LNCAP (cell line): Measurements from ENCODE around the gene SERINC2.

Source experiments
- CTCF ChIP-seq: fragments of 450-650 bp; IDR thresholded peaks from 2 replicates; pipeline ENCODE4 v1.5.1; 2017; ENCODE audit warnings: mild to moderate bottlenecking

The SERINC2 gene

GRCh38 chr1:31390071-31390470 lies 22.9 kb upstream of the SERINC2 start:
- TF ChIP-seq CTCF = no peak

- no peak for TF ChIP-seq CTCF
Observed at GRCh38 chr1:31393463-31393862, 19.6 kb upstream of the SERINC2 start.

- peak; percentile 89 for TF ChIP-seq CTCF
Observed at GRCh38 chr1:31394584-31395193, 18.3 kb upstream of the SERINC2 start.

- peak; percentile 17; the same call in 1 of the 2 replicates for TF ChIP-seq CTCF
Observed at GRCh38 chr1:31396633-31397351, 16.2 kb upstream of the SERINC2 start.

- no peak for TF ChIP-seq CTCF
Observed at GRCh38 chr1:31397360-31398095, 15.5 kb upstream of the SERINC2 start.

GRCh38 chr1:31398246-31398645 lies 14.8 kb upstream of the SERINC2 start:
- TF ChIP-seq CTCF = no peak

GRCh38 chr1:31399976-31400375 lies 13.0 kb upstream of the SERINC2 start:
- TF ChIP-seq CTCF = no peak
